ENCODE results near the gene SNAI1. TPM values are rescaled to one million over a fixed set of nuclear protein-coding genes. Genes with fewer than 3 reads are reported as not detected.

Gene SNAI1
- total and polyA plus RNA-seq, 2 donors (not counting 1 experiment from before 2014, with no cell fraction given) = 4.3 to 4.9 TPM

- TF ChIP-seq, protein P1, sequence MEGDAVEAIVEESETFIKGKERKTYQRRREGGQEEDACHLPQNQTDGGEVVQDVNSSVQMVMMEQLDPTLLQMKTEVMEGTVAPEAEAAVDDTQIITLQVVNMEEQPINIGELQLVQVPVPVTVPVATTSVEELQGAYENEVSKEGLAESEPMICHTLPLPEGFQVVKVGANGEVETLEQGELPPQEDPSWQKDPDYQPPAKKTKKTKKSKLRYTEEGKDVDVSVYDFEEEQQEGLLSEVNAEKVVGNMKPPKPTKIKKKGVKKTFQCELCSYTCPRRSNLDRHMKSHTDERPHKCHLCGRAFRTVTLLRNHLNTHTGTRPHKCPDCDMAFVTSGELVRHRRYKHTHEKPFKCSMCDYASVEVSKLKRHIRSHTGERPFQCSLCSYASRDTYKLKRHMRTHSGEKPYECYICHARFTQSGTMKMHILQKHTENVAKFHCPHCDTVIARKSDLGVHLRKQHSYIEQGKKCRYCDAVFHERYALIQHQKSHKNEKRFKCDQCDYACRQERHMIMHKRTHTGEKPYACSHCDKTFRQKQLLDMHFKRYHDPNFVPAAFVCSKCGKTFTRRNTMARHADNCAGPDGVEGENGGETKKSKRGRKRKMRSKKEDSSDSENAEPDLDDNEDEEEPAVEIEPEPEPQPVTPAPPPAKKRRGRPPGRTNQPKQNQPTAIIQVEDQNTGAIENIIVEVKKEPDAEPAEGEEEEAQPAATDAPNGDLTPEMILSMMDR (IDR thresholded peaks at IDR 0.05) = no peak
- no peak for TF ChIP-seq EZH2 (IDR thresholded peaks at IDR 0.05; ENCODE audit: borderline replicate concordance, insufficient read depth, low read depth, low read length, poor library complexity, severe bottlenecking)
- no peaks in the 10 kb centered on the region for H3K27me3 Mint-ChIP-seq
- WGBS (ENCODE audit: insufficient coverage) = 74% methylated on average over 3 of the region's 3 CpGs
- peaks cover 13% of the 10 kb centered on the region for H3K4me1 Mint-ChIP-seq
- CTCF ChIA-PET = interaction anchor here (1.2 to 1.7 kb wide), 4 partner anchors 29 to 58 kb away, joined by 3 to 13 read pairs (median 5); no protein-coding TSS in a partner anchor
- H3K9ac ChIP-seq (ENCODE audit: low read length) = no peak overlapping the region
- POLR2A ChIA-PET = interaction anchor here (0.9 kb wide), 1 partner anchor 9 kb away, joined by 3 read pairs; no protein-coding TSS in a partner anchor
- DNase-seq (no peak), ATAC-seq (ENCODE audit: low read depth) (no peak)
- no peak overlapping the region for H3K4me2 ChIP-seq (replicated peaks; ENCODE audit: low read depth, low read length, poor library complexity, severe bottlenecking)
- no peaks in the 10 kb centered on the region for H3K79me2 ChIP-seq (ENCODE audit: control insufficient read depth, insufficient read depth, low read length)
- H3K9me3 Mint-ChIP-seq (ENCODE audit: insufficient read depth) = no peaks in the 10 kb centered on the region
- peaks cover 12 to 21% of the 10 kb centered on the region in 2 donors for H3K4me1 ChIP-seq (ENCODE audit: control insufficient read depth in 2 of 2, insufficient read depth in 2 of 2, low read length in 2 of 2)
- H3K27ac Mint-ChIP-seq = no peak overlapping the region
- intact Hi-C loops (cut with micrococcal nuclease) = no loop called here
- no peak overlapping the region for H2AFZ ChIP-seq (ENCODE audit: insufficient read depth, low read depth, low read length, poor library complexity, severe bottlenecking)
- no peaks in the 10 kb centered on the region for H3K27me3 ChIP-seq (replicated peaks in 1 of 4; ENCODE audit: control extremely low read depth in 1 of 4, control insufficient read depth in 3 of 4, insufficient read depth in 4 of 4, low read length in 3 of 4)
- no peak overlapping the region for H3K4me3 ChIP-seq (ENCODE audit: control extremely low read depth in 1 of 5, extremely low read depth in 1 of 5, insufficient read depth in 1 of 5, low read depth in 2 of 5, low read length in 4 of 5)
- no peak overlapping the region for H3K4me3 Mint-ChIP-seq
- no peaks in the 10 kb centered on the region for H3K9me3 ChIP-seq (ENCODE audit: control extremely low read depth in 1 of 3, control insufficient read depth in 2 of 3, insufficient read depth in 1 of 3, low read length in 2 of 3)
- H4K20me1 ChIP-seq (ENCODE audit: control insufficient read depth, insufficient read depth, low read length, poor library complexity, severe bottlenecking) = no peaks in the 10 kb centered on the region
- no peak overlapping the region for H3K27ac ChIP-seq (ENCODE audit: low read length in 2 of 2)
- H3K36me3 ChIP-seq (replicated peaks in 1 of 2; ENCODE audit: control extremely low read depth in 1 of 2, control insufficient read depth in 1 of 2, extremely low read depth in 1 of 2, insufficient read depth in 2 of 2, low read length in 1 of 2) = no peaks in the 10 kb centered on the region
Measured at GRCh38 chr20:50037123-50037522, 54.3 kb downstream of the SNAI1 start.

- POLR2A ChIA-PET = interaction anchor here (0.9 kb wide), 1 partner anchor 9 kb away, joined by 3 read pairs; no protein-coding TSS in a partner anchor
- 93% methylated on average over 7 of the region's 7 CpGs for WGBS (ENCODE audit: insufficient coverage)
- H3K27me3 Mint-ChIP-seq = no peaks in the 10 kb centered on the region
Measured at GRCh38 chr20:50037575-50037974, 54.8 kb downstream of the SNAI1 start.

More at GRCh38 chr20:50037575-50037974, 54.8 kb downstream of the SNAI1 start:
- Mint-ChIP-seq H3K9me3 (ENCODE audit: insufficient read depth) (no peaks in the 10 kb centered on the region), H3K4me3 (no peak overlapping the region), H3K4me1 (peaks cover 15% of the 10 kb centered on the region), H3K27ac (no peak overlapping the region)
- Histone ChIP-seq H3K36me3 (replicated peaks in 1 of 2; ENCODE audit: control extremely low read depth in 1 of 2, control insufficient read depth in 1 of 2, extremely low read depth in 1 of 2, insufficient read depth in 2 of 2, low read length in 1 of 2) (no peaks in the 10 kb centered on the region), H3K4me1 (ENCODE audit: control insufficient read depth in 2 of 2, insufficient read depth in 2 of 2, low read length in 2 of 2) (peaks cover 12 to 21% of the 10 kb centered on the region in 2 donors), H3K9ac (ENCODE audit: low read length) (no peak overlapping the region), H4K20me1 (ENCODE audit: control insufficient read depth, insufficient read depth, low read length, poor library complexity, severe bottlenecking) (no peaks in the 10 kb centered on the region), H3K27ac (ENCODE audit: low read length in 2 of 2) (no peak overlapping the region), H3K27me3 (replicated peaks in 1 of 4; ENCODE audit: control extremely low read depth in 1 of 4, control insufficient read depth in 3 of 4, insufficient read depth in 4 of 4, low read length in 3 of 4) (no peaks in the 10 kb centered on the region), H3K9me3 (ENCODE audit: control extremely low read depth in 1 of 3, control insufficient read depth in 2 of 3, insufficient read depth in 1 of 3, low read length in 2 of 3) (no peaks in the 10 kb centered on the region), H3K4me2 (replicated peaks; ENCODE audit: low read depth, low read length, poor library complexity, severe bottlenecking) (no peak overlapping the region), H3K79me2 (ENCODE audit: control insufficient read depth, insufficient read depth, low read length) (no peaks in the 10 kb centered on the region), H3K4me3 (ENCODE audit: control extremely low read depth in 1 of 5, extremely low read depth in 1 of 5, insufficient read depth in 1 of 5, low read depth in 2 of 5, low read length in 4 of 5) (no peak overlapping the region), H2AFZ (ENCODE audit: insufficient read depth, low read depth, low read length, poor library complexity, severe bottlenecking) (no peak overlapping the region)
- ATAC-seq (ENCODE audit: low read depth) = no peak
- intact Hi-C loops (cut with micrococcal nuclease) = no loop called here
- CTCF ChIA-PET = interaction anchor here (1.2 to 1.7 kb wide), 4 partner anchors 29 to 58 kb away, joined by 3 to 13 read pairs (median 5); no protein-coding TSS in a partner anchor
- TF ChIP-seq, protein P1 (IDR thresholded peaks at IDR 0.05) = no peak
- no peak for TF ChIP-seq EZH2 (IDR thresholded peaks at IDR 0.05; ENCODE audit: borderline replicate concordance, insufficient read depth, low read depth, low read length, poor library complexity, severe bottlenecking)
- DNase-seq = no peak

Data from B cell (primary cell).